Progenitor cell of endocrine pancreas (in vitro differentiated cells): ENCODE results near the gene SARM1. TPM values are rescaled to one million over a fixed set of nuclear protein-coding genes. Genes with fewer than 3 reads are reported as not detected.

Experiments
- DNase-seq: peaks from one replicate; pipeline ENCODE4 v3.0.0; 2021; ENCODE audit warnings: low spot score; ENCODE audit not compliant: unreplicated experiment
- H3K27ac Mint-ChIP-seq: 2 replicates; pipeline ENCODE4 v1.8.0; 2021; ENCODE audit warnings: mild to moderate bottlenecking, moderate library complexity, mixed read lengths
- H3K27me3 Mint-ChIP-seq: 2 replicates; pipeline ENCODE4 v1.8.0; 2021; ENCODE audit warnings: mixed read lengths
- H3K36me3 Mint-ChIP-seq: 2 replicates; pipeline ENCODE4 v1.8.0; 2022; ENCODE audit warnings: mixed read lengths; ENCODE audit not compliant: insufficient read depth
- H3K4me1 Mint-ChIP-seq: 2 replicates; pipeline ENCODE4 v1.8.0; 2021; ENCODE audit warnings: low read depth, mixed read lengths
- H3K4me3 Mint-ChIP-seq: 2 replicates; pipeline ENCODE4 v1.8.0; 2021; ENCODE audit warnings: low read depth, mild to moderate bottlenecking, moderate library complexity, mixed read lengths
- H3K9me3 Mint-ChIP-seq: 2 replicates; pipeline ENCODE4 v1.8.0; 2021; ENCODE audit warnings: low read depth, mixed read lengths
- CTCF ChIP-seq: fragments of 200-600 bp; sonication (generic); IDR thresholded peaks from one replicate; pipeline ENCODE4 v1.5.0; 2021; ENCODE audit warnings: antibody characterized with exemption, mild to moderate bottlenecking; ENCODE audit not compliant: unreplicated experiment
- total RNA-seq: library from RNA; stranded (reverse); gene quantifications from 2 replicates; pipeline ENCODE4 v1.2.1, GENCODE V29; 2021

SARM1 gene
- total RNA-seq, 1 donor from 2014 or later, result 20.0 TPM

GRCh38 chr17:28412099-28412498, 40.6 kb downstream of the SARM1 start:
- peaks cover 10% of the 10 kb centered on the region for H3K4me1 Mint-ChIP-seq
- no peak for DNase-seq
- H3K27ac Mint-ChIP-seq, result no peak overlapping the region
- H3K4me3 Mint-ChIP-seq, result no peak overlapping the region
- TF ChIP-seq CTCF, result no peak
- H3K27me3 Mint-ChIP-seq, result peaks cover 38% of the 10 kb centered on the region
- H3K36me3 Mint-ChIP-seq, result no peaks in the 10 kb centered on the region
- no peaks in the 10 kb centered on the region for H3K9me3 Mint-ChIP-seq

- Mint-ChIP-seq H3K4me3 (no peak overlapping the region), H3K27ac (no peak overlapping the region), H3K9me3 (no peaks in the 10 kb centered on the region), H3K4me1 (peaks cover 2% of the 10 kb centered on the region), H3K27me3 (peaks cover 42% of the 10 kb centered on the region), H3K36me3 (no peaks in the 10 kb centered on the region)
- DNase-seq, result no peak
- no peak for TF ChIP-seq CTCF
Measured at GRCh38 chr17:28413804-28414203, 42.3 kb downstream of the SARM1 start.

GRCh38 chr17:28415886-28416285, 44.4 kb downstream of the SARM1 start:
- no peak overlapping the region for H3K27ac Mint-ChIP-seq
- no peak overlapping the region for H3K4me3 Mint-ChIP-seq
- H3K4me1 Mint-ChIP-seq, result peaks cover 2% of the 10 kb centered on the region
- DNase-seq, result no peak
- H3K9me3 Mint-ChIP-seq, result no peaks in the 10 kb centered on the region
- H3K27me3 Mint-ChIP-seq, result peaks cover 40% of the 10 kb centered on the region
- TF ChIP-seq CTCF, result no peak
- H3K36me3 Mint-ChIP-seq, result no peaks in the 10 kb centered on the region

- Mint-ChIP-seq H3K27ac (peak overlapping the region; percentile 67), H3K4me1 (peaks cover 2% of the 10 kb centered on the region), H3K27me3 (peaks cover 32% of the 10 kb centered on the region), H3K36me3 (no peaks in the 10 kb centered on the region), H3K4me3 (no peak overlapping the region), H3K9me3 (no peaks in the 10 kb centered on the region)
- peak; percentile 79 for TF ChIP-seq CTCF
- peak; percentile 39 for DNase-seq
Measured at GRCh38 chr17:28416703-28417311, 45.3 kb downstream of the SARM1 start.

GRCh38 chr17:28421787-28422305, 50.4 kb downstream of the SARM1 start:
- no peak for DNase-seq
- H3K27me3 Mint-ChIP-seq, result peaks cover 5% of the 10 kb centered on the region
- H3K4me1 Mint-ChIP-seq, result no peaks in the 10 kb centered on the region
- H3K4me3 Mint-ChIP-seq, result no peak overlapping the region
- H3K36me3 Mint-ChIP-seq, result no peaks in the 10 kb centered on the region
- TF ChIP-seq CTCF, result no peak
- no peak overlapping the region for H3K27ac Mint-ChIP-seq
- H3K9me3 Mint-ChIP-seq, result no peaks in the 10 kb centered on the region
